Transverse colon (tissue), 3 donors: ENCODE results near the gene ADAMTS6.

Source experiments
- POLR2A ChIP-seq: fragments of 450-650 bp; IDR thresholded peaks from one replicate; pipeline ENCODE4 v1.6.1; 2016; ENCODE audit warnings: antibody characterized with exemption, mild to moderate bottlenecking, moderate library complexity
- TF ChIP-seq, protein P1 (sequence below), 5 experiments: fragments of 200-600 bp in 3 of 5; fragments of 450-650 bp in 2 of 5; sonication (generic) in 3 of 5; IDR thresholded peaks; 1 replicate in 2 of 5; 2 replicates in 3 of 5; pipeline ENCODE4 v1.5.1; 2016 to 2017; ENCODE audit warnings: antibody characterized with exemption in 5 of 5, inconsistent platforms in 3 of 5, mild to moderate bottlenecking in 2 of 5, moderate library complexity in 1 of 5

DNA sequence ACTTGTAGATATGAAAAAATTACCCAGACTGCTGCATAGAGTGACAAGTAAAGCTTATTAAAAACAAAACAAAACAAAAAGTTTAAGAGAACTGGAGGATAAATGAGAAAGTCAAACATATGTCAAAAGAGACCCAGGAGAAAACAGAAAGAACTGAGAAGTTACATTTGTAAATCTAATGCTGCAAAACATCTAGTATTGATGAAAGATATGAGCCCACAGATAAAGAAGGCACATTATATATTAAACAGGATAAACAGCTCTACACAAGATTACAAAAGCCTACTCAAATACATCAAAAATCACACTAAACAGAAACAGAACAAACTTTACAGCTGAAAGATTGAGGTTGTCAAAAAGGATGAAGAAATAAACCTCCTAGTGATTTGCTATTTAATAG lies 55.1 kb downstream of the ADAMTS6 start:
- TF ChIP-seq, protein P1, sequence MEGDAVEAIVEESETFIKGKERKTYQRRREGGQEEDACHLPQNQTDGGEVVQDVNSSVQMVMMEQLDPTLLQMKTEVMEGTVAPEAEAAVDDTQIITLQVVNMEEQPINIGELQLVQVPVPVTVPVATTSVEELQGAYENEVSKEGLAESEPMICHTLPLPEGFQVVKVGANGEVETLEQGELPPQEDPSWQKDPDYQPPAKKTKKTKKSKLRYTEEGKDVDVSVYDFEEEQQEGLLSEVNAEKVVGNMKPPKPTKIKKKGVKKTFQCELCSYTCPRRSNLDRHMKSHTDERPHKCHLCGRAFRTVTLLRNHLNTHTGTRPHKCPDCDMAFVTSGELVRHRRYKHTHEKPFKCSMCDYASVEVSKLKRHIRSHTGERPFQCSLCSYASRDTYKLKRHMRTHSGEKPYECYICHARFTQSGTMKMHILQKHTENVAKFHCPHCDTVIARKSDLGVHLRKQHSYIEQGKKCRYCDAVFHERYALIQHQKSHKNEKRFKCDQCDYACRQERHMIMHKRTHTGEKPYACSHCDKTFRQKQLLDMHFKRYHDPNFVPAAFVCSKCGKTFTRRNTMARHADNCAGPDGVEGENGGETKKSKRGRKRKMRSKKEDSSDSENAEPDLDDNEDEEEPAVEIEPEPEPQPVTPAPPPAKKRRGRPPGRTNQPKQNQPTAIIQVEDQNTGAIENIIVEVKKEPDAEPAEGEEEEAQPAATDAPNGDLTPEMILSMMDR (IDR thresholded peaks at IDR 0.05): no peak
- TF ChIP-seq POLR2A: no peak
